PC-3 (cell line): Measurements from ENCODE around the gene MMRN1.

Source experiments
- CTCF ChIP-seq: fragments of 300-600 bp; sonication (generic); conservative IDR thresholded peaks from 2 replicates; pipeline ENCODE4 v1.5.1; 2017; ENCODE audit warnings: antibody characterized with exemption, low read depth, mild to moderate bottlenecking, low read length
- EZH2 ChIP-seq: fragments of 300-600 bp; sonication (generic); IDR thresholded peaks from one replicate; pipeline ENCODE4 v1.6.1; 2017; ENCODE audit warnings: antibody characterized with exemption, mild to moderate bottlenecking, low read length; ENCODE audit not compliant: unreplicated experiment

GRCh38 chr4:89998469-89999011 lies 103.9 kb downstream of the MMRN1 start:
- TF ChIP-seq EZH2 (no peak), CTCF (no peak)
